GM12878 (cell line): ENCODE results near the gene SLF2. TPM values are rescaled to one million over a fixed set of nuclear protein-coding genes. Genes with fewer than 3 reads are reported as not detected.
A peak's percentile ranks its signal among the peaks of the same experiment; 100 is the strongest.

ENCODE experiments used
- ATF3 ChIP-seq: IDR thresholded peaks from 2 replicates; pipeline ENCODE4 v1.6.1; 2011; ENCODE audit warnings: low read depth, mild to moderate bottlenecking, low read length, moderate library complexity, borderline replicate concordance; ENCODE audit errors: extremely low read depth
- BHLHE40 ChIP-seq, 2 experiments: fragments of 450-650 bp in 1 of 2; IDR thresholded peaks; 2 replicates each; pipeline ENCODE4 v1.6.1; 2011 to 2017; ENCODE audit warnings: low read depth in 2 of 2, borderline replicate concordance in 1 of 2, improper control_type of control experiment in 1 of 2, low read length in 1 of 2, mild to moderate bottlenecking in 1 of 2
- CBFB ChIP-seq: IDR thresholded peaks from 2 replicates; pipeline ENCODE4 v1.6.1; 2016; ENCODE audit warnings: antibody characterized with exemption, low read depth
- CREM ChIP-seq: IDR thresholded peaks from 2 replicates; pipeline ENCODE4 v1.6.1; 2014; ENCODE audit warnings: antibody characterized with exemption, low read depth
- E2F4 ChIP-seq: IDR thresholded peaks from 2 replicates; pipeline ENCODE4 v1.6.1; 2012; ENCODE audit warnings: low read depth, low read length, improper control_type of control experiment
- EP300 ChIP-seq, 2 experiments: fragments of 150-350 bp in 1 of 2; IDR thresholded peaks; 2 replicates each; pipeline ENCODE4 v1.6.1; 2011 to 2012; ENCODE audit warnings: low read depth in 2 of 2, low read length in 2 of 2, borderline replicate concordance in 1 of 2, improper control_type of control experiment in 1 of 2, inconsistent platforms in 1 of 2; ENCODE audit not compliant: control insufficient read depth in 1 of 2
- IKZF2 ChIP-seq, 2 experiments: fragments of 450-650 bp; IDR thresholded peaks; 2 replicates each; pipeline ENCODE4 v1.6.1; 2017; ENCODE audit warnings: mild to moderate bottlenecking in 2 of 2, moderate library complexity in 2 of 2
- IRF4 ChIP-seq: IDR thresholded peaks from 2 replicates; pipeline ENCODE4 v1.6.1; 2011; ENCODE audit warnings: low read depth, low read length
- NR2C2 ChIP-seq: IDR thresholded peaks from 2 replicates; pipeline ENCODE4 v1.6.1; 2011; ENCODE audit warnings: borderline replicate concordance, low read depth; ENCODE audit not compliant: control insufficient read depth, insufficient read length
- NRF1 ChIP-seq: conservative IDR thresholded peaks from 2 replicates; pipeline ENCODE4 v1.6.1; 2011; ENCODE audit warnings: mild to moderate bottlenecking, low read depth, low read length, improper control_type of control experiment
- POLR2AphosphoS5 ChIP-seq: IDR thresholded peaks from 2 replicates; pipeline ENCODE4 v1.6.1; 2011; ENCODE audit warnings: mild to moderate bottlenecking, low read length, inconsistent platforms
- RAD21 ChIP-seq: IDR thresholded peaks from 2 replicates; pipeline ENCODE4 v1.6.1; 2011; ENCODE audit warnings: mild to moderate bottlenecking, low read depth, low read length, moderate library complexity; ENCODE audit not compliant: insufficient read depth
- SIX5 ChIP-seq: IDR thresholded peaks from 2 replicates; pipeline ENCODE4 v1.6.1; 2011; ENCODE audit warnings: mild to moderate bottlenecking, low read depth, low read length, moderate library complexity; ENCODE audit not compliant: severe bottlenecking
- SMC3 ChIP-seq: IDR thresholded peaks from 2 replicates; pipeline ENCODE4 v1.6.1; 2011; ENCODE audit warnings: low read length, improper control_type of control experiment, borderline replicate concordance
- SPI1 ChIP-seq: IDR thresholded peaks from 2 replicates; pipeline ENCODE4 v1.6.1; 2011; ENCODE audit warnings: low read depth, mild to moderate bottlenecking, low read length, moderate library complexity, borderline replicate concordance; ENCODE audit not compliant: insufficient read depth
- TAF1 ChIP-seq: IDR thresholded peaks from 2 replicates; pipeline ENCODE4 v1.6.1; 2011; ENCODE audit warnings: mild to moderate bottlenecking, low read depth, low read length, borderline replicate concordance
- TARDBP ChIP-seq: IDR thresholded peaks from 2 replicates; pipeline ENCODE4 v1.6.1; 2016; ENCODE audit warnings: borderline replicate concordance
- ZBED1 ChIP-seq: IDR thresholded peaks from 2 replicates; pipeline ENCODE4 v1.6.1; 2016; ENCODE audit warnings: borderline replicate concordance
- polyA plus RNA-seq, 11 experiments: library from polyadenylated mRNA; depleted of rRNA in 4 of 11; unstranded in 6 of 11; stranded (reverse) in 5 of 11; fragments of >200 nt; fragmentation: Nextera tagmentation in 4 of 11; fragmentation: Illumina TruSeq in 1 of 11; extraction: Ambion mirVana in 4 of 11; extraction: Trizol in 1 of 11; gene quantifications; 1 replicate in 1 of 11; 2 replicates in 10 of 11; pipeline versions ENCODE4 v1.2.1 to v1.2.3, GENCODE V29; 2011 to 2016; ENCODE audit warnings: inconsistent platforms in 2 of 11, missing spikeins in 2 of 11, low read depth in 1 of 11
- total RNA-seq, 4 experiments: library from RNA; depleted of rRNA in 3 of 4; stranded (reverse); fragments of >200 nt in 3 of 4; fragmentation: Illumina TruSeq in 1 of 4; extraction: Trizol in 1 of 4; gene quantifications; 2 replicates each; pipeline versions ENCODE4 v1.2.1 to v1.2.3, GENCODE V29; 2013 to 2021
- TF ChIP-seq, protein P1 (sequence below): IDR thresholded peaks from 2 replicates; pipeline ENCODE4 v1.6.1; 2012; ENCODE audit warnings: low read length, inconsistent platforms
- TF ChIP-seq, protein P2 (sequence below): fragments of 450-650 bp; IDR thresholded peaks from 2 replicates; pipeline ENCODE4 v1.6.1; 2017; ENCODE audit warnings: mild to moderate bottlenecking, moderate library complexity
- TF ChIP-seq, protein P3 (sequence below): fragments of 150-350 bp; IDR thresholded peaks from 2 replicates; pipeline ENCODE4 v1.6.1; 2014; ENCODE audit warnings: mild to moderate bottlenecking, low read depth, low read length

The SLF2 gene
- total and polyA plus RNA-seq, 10 of the 15 experiments (the other 5 are each of a cell fraction or from before 2014, with no cell fraction given): 3.0 to 25.2 (median 17.9) TPM

GRCh38 chr10:100998183-100998990 is 85.6 kb downstream of the SLF2 start (continued):
- TF ChIP-seq NR2C2: no peak
- TF ChIP-seq E2F4: no peak
- TF ChIP-seq TAF1: no peak
- peak; percentile 8 to 12; a peak in 2 of 4 replicates for TF ChIP-seq IKZF2 (IDR thresholded peaks at IDR 0.05)
- no peak for TF ChIP-seq EP300 (IDR thresholded peaks at IDR 0.05; ENCODE audit: borderline replicate concordance in 1 of 2, control insufficient read depth in 1 of 2, low read depth in 2 of 2, low read length in 2 of 2)
- no peak for TF ChIP-seq BHLHE40 (IDR thresholded peaks at IDR 0.05; ENCODE audit: borderline replicate concordance in 1 of 2, low read depth in 2 of 2, low read length in 1 of 2)
- TF ChIP-seq CREM: no peak
- TF ChIP-seq SIX5: no peak
- no peak for TF ChIP-seq IRF4
- no peak for TF ChIP-seq SMC3
- TF ChIP-seq CBFB: no peak
- TF ChIP-seq NRF1: no peak
- TF ChIP-seq SPI1: peak; percentile 43; the same call in 1 of the 2 replicates
- no peak for TF ChIP-seq TARDBP
- TF ChIP-seq, protein P1, sequence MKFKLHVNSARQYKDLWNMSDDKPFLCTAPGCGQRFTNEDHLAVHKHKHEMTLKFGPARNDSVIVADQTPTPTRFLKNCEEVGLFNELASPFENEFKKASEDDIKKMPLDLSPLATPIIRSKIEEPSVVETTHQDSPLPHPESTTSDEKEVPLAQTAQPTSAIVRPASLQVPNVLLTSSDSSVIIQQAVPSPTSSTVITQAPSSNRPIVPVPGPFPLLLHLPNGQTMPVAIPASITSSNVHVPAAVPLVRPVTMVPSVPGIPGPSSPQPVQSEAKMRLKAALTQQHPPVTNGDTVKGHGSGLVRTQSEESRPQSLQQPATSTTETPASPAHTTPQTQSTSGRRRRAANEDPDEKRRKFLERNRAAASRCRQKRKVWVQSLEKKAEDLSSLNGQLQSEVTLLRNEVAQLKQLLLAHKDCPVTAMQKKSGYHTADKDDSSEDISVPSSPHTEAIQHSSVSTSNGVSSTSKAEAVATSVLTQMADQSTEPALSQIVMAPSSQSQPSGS: no peak
- TF ChIP-seq, protein P2, sequence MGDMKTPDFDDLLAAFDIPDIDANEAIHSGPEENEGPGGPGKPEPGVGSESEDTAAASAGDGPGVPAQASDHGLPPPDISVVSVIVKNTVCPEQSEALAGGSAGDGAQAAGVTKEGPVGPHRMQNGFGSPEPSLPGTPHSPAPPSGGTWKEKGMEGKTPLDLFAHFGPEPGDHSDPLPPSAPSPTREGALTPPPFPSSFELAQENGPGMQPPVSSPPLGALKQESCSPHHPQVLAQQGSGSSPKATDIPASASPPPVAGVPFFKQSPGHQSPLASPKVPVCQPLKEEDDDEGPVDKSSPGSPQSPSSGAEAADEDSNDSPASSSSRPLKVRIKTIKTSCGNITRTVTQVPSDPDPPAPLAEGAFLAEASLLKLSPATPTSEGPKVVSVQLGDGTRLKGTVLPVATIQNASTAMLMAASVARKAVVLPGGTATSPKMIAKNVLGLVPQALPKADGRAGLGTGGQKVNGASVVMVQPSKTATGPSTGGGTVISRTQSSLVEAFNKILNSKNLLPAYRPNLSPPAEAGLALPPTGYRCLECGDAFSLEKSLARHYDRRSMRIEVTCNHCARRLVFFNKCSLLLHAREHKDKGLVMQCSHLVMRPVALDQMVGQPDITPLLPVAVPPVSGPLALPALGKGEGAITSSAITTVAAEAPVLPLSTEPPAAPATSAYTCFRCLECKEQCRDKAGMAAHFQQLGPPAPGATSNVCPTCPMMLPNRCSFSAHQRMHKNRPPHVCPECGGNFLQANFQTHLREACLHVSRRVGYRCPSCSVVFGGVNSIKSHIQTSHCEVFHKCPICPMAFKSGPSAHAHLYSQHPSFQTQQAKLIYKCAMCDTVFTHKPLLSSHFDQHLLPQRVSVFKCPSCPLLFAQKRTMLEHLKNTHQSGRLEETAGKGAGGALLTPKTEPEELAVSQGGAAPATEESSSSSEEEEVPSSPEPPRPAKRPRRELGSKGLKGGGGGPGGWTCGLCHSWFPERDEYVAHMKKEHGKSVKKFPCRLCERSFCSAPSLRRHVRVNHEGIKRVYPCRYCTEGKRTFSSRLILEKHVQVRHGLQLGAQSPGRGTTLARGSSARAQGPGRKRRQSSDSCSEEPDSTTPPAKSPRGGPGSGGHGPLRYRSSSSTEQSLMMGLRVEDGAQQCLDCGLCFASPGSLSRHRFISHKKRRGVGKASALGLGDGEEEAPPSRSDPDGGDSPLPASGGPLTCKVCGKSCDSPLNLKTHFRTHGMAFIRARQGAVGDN: no peak
- TF ChIP-seq, protein P3, sequence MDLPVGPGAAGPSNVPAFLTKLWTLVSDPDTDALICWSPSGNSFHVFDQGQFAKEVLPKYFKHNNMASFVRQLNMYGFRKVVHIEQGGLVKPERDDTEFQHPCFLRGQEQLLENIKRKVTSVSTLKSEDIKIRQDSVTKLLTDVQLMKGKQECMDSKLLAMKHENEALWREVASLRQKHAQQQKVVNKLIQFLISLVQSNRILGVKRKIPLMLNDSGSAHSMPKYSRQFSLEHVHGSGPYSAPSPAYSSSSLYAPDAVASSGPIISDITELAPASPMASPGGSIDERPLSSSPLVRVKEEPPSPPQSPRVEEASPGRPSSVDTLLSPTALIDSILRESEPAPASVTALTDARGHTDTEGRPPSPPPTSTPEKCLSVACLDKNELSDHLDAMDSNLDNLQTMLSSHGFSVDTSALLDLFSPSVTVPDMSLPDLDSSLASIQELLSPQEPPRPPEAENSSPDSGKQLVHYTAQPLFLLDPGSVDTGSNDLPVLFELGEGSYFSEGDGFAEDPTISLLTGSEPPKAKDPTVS: no peak
- no peak for TF ChIP-seq ZBED1
- no peak for TF ChIP-seq POLR2AphosphoS5
- no peak for TF ChIP-seq RAD21
- no peak for TF ChIP-seq ATF3
